KMS-11 (cell line): ENCODE measurements around the gene CYP2J2.
"Not testable (repeated sequence)": the region's sequence is repeated elsewhere in the genome, so short reads cannot be mapped to it uniquely, and the experiment has no call there.

Source experiments
- H2AFZ ChIP-seq: fragments of 200-600 bp; sonication (generic); 2 replicates; pipeline ENCODE4 v1.6.1; 2016; ENCODE audit warnings: antibody characterized with exemption, mixed run types, low read depth
- H3K27ac ChIP-seq: fragments of 200-600 bp; sonication (generic); 2 replicates; pipeline ENCODE4 v1.6.1; 2016; ENCODE audit warnings: mild to moderate bottlenecking, mixed run types
- H3K27me3 ChIP-seq: fragments of 200-600 bp; sonication (generic); 2 replicates; pipeline ENCODE4 v1.6.1; 2017; ENCODE audit warnings: mild to moderate bottlenecking, low read depth, mixed run types, moderate library complexity; ENCODE audit not compliant: insufficient read depth
- H3K36me3 ChIP-seq: fragments of 200-600 bp; sonication (generic); 2 replicates; pipeline ENCODE4 v1.6.1; 2017; ENCODE audit warnings: mild to moderate bottlenecking, mixed run types; ENCODE audit not compliant: insufficient read depth
- H3K4me1 ChIP-seq: fragments of 200-600 bp; sonication (generic); 2 replicates; pipeline ENCODE4 v1.6.1; 2016; ENCODE audit warnings: mild to moderate bottlenecking, low read depth, mixed run types; ENCODE audit not compliant: poor library complexity, severe bottlenecking
- H3K4me2 ChIP-seq: fragments of 200-600 bp; sonication (generic); 2 replicates; pipeline ENCODE4 v1.7.0; 2016; ENCODE audit warnings: mild to moderate bottlenecking, mixed run types
- H3K4me3 ChIP-seq: fragments of 200-600 bp; sonication (generic); IDR thresholded peaks from 2 replicates; pipeline ENCODE4 v1.6.1; 2017; ENCODE audit warnings: low read depth, low read length, mixed read lengths; ENCODE audit not compliant: insufficient read depth
- H3K79me2 ChIP-seq: fragments of 200-600 bp; sonication (generic); 2 replicates; pipeline ENCODE4 v1.6.1; 2016; ENCODE audit warnings: low read depth, mixed run types; ENCODE audit not compliant: insufficient read depth
- H3K9ac ChIP-seq: fragments of 200-600 bp; sonication (generic); 2 replicates; pipeline ENCODE4 v1.6.1; 2016; ENCODE audit warnings: mild to moderate bottlenecking, mixed run types
- H4K20me1 ChIP-seq: fragments of 200-600 bp; sonication (generic); 2 replicates; pipeline ENCODE4 v1.6.1; 2016; ENCODE audit warnings: mild to moderate bottlenecking, mixed run types; ENCODE audit not compliant: insufficient read depth
- CTCF ChIP-seq: fragments of 200-600 bp; sonication (generic); conservative IDR thresholded peaks from 2 replicates; pipeline ENCODE4 v1.6.1; 2017; ENCODE audit warnings: low read depth, mild to moderate bottlenecking, antibody characterized with exemption, low read length, moderate library complexity, mixed read lengths

CYP2J2 gene

GRCh38 chr1:59924653-59925052 is 1.9 kb downstream of the CYP2J2 start:
- no peak overlapping the region for H3K27ac ChIP-seq
- H3K9ac ChIP-seq, result no peak overlapping the region
- no peaks in the 10 kb centered on the region for H3K79me2 ChIP-seq
- H3K36me3 ChIP-seq, result no peaks in the 10 kb centered on the region
- TF ChIP-seq CTCF, result no peak
- H3K4me1 ChIP-seq, result peaks cover 28% of the 10 kb centered on the region
- H3K4me3 ChIP-seq, result no peak overlapping the region
- no peaks in the 10 kb centered on the region for H3K27me3 ChIP-seq
- no peak overlapping the region for H2AFZ ChIP-seq
- H4K20me1 ChIP-seq, result no peaks in the 10 kb centered on the region
- no peak overlapping the region; the same call in 1 of the 2 replicates for H3K4me2 ChIP-seq

- H2AFZ ChIP-seq, H3K4me1 ChIP-seq, H3K4me3 ChIP-seq, H3K27ac ChIP-seq, H3K4me2 ChIP-seq, H3K27me3 ChIP-seq, H3K9ac ChIP-seq, H3K79me2 ChIP-seq, H4K20me1 ChIP-seq, H3K36me3 ChIP-seq: not testable (repeated sequence)
These were observed 5.2 kb downstream of the CYP2J2 start for GRCh38 chr1:59921258-59921899.

GRCh38 chr1:59919746-59920145 is 6.8 kb downstream of the CYP2J2 start:
- no peak overlapping the region for H3K4me2 ChIP-seq
- no peak for TF ChIP-seq CTCF

GRCh38 chr1:59917785-59918180 is 8.8 kb downstream of the CYP2J2 start:
- TF ChIP-seq CTCF, result no peak
- no peaks in the 10 kb centered on the region for H3K36me3 ChIP-seq
- no peak overlapping the region for H3K27ac ChIP-seq
- H3K9ac ChIP-seq, result no peak overlapping the region
- no peaks in the 10 kb centered on the region for H3K4me1 ChIP-seq
- no peak overlapping the region for H3K4me3 ChIP-seq
- H2AFZ ChIP-seq, result no peak overlapping the region
- H3K79me2 ChIP-seq, result no peaks in the 10 kb centered on the region
- H3K4me2 ChIP-seq, result no peak overlapping the region
- no peaks in the 10 kb centered on the region for H4K20me1 ChIP-seq
- H3K27me3 ChIP-seq, result no peaks in the 10 kb centered on the region

More at GRCh38 chr1:59919746-59920145, 6.8 kb downstream of the CYP2J2 start:
- Histone ChIP-seq H3K4me1 (no peaks in the 10 kb centered on the region), H3K79me2 (no peaks in the 10 kb centered on the region), H3K4me3 (no peak overlapping the region), H4K20me1 (no peaks in the 10 kb centered on the region), H3K27me3 (no peaks in the 10 kb centered on the region), H3K27ac (no peak overlapping the region), H2AFZ (no peak overlapping the region), H3K9ac (no peak overlapping the region), H3K36me3 (no peaks in the 10 kb centered on the region)

- H3K27me3 ChIP-seq, result no peaks in the 10 kb centered on the region
- H4K20me1 ChIP-seq, result no peaks in the 10 kb centered on the region
- H3K27ac ChIP-seq, result no peak overlapping the region
- no peak overlapping the region for H2AFZ ChIP-seq
- H3K4me1 ChIP-seq, result no peaks in the 10 kb centered on the region
- H3K9ac ChIP-seq, result no peak overlapping the region
- H3K4me3 ChIP-seq, result no peak overlapping the region
- no peak for TF ChIP-seq CTCF
- no peak overlapping the region for H3K4me2 ChIP-seq
- H3K36me3 ChIP-seq, result no peaks in the 10 kb centered on the region
- no peaks in the 10 kb centered on the region for H3K79me2 ChIP-seq
These were observed 9.4 kb downstream of the CYP2J2 start for GRCh38 chr1:59917026-59917784.
